Left cardiac atrium (tissue), 4 donors: ENCODE results near the gene CLIC1. TPM values are rescaled to one million over a fixed set of nuclear protein-coding genes. Genes with fewer than 3 reads are reported as not detected.

Source experiments
- ATAC-seq, 2 donors: fragments of 200-7000 bp; cut with Tn5 transposase; one replicate each; pipeline ENCODE4 v1.9.1; 2020; ENCODE audit warnings: mild to moderate bottlenecking in 2 of 2, moderate library complexity in 2 of 2
- DNase-seq: peaks from one replicate; pipeline ENCODE4 v3.0.0-alpha.2; 2020
- intact Hi-C, 2 donors: fragments of 100-400 bp; cut with DNase I; formaldehyde crosslinking; loops; one replicate each; pipeline versions ENCODE4 v1.14.1 to v1.15.1; 2022 to 2023
- total RNA-seq, 2 donors: library from RNA; stranded (reverse); fragmentation: NEBNext Ultra II Directional; extraction: Animal tissue kit (Norgen Biotek cat#: 25700); gene quantifications; one replicate each; pipeline ENCODE4 v1.2.1, GENCODE V29; 2021
- donor health status: DM: no; HTN: yes; CAD: no.
- donor health status: DM: no; HTN: yes; CAD: no; lungs with severe emphysema.
- donor health status: DM: yes; HTN: yes; CAD: no.
- donor health status: Dilated cardiomyopathy.

The CLIC1 gene
- total RNA-seq, 2 donors from 2014 or later, result 151 to 196 TPM

GRCh38 chr6:31728767-31729514 lies 7.4 kb downstream of the CLIC1 start, which contains the start of gene DDAH2:
DDAH2 (minus strand) TSS chr6:31729299; CDS start chr6:31729161, 138 bp downstream.
- intact Hi-C loops, result no loop called here
- DNase-seq, result peak; percentile 41

DNA sequence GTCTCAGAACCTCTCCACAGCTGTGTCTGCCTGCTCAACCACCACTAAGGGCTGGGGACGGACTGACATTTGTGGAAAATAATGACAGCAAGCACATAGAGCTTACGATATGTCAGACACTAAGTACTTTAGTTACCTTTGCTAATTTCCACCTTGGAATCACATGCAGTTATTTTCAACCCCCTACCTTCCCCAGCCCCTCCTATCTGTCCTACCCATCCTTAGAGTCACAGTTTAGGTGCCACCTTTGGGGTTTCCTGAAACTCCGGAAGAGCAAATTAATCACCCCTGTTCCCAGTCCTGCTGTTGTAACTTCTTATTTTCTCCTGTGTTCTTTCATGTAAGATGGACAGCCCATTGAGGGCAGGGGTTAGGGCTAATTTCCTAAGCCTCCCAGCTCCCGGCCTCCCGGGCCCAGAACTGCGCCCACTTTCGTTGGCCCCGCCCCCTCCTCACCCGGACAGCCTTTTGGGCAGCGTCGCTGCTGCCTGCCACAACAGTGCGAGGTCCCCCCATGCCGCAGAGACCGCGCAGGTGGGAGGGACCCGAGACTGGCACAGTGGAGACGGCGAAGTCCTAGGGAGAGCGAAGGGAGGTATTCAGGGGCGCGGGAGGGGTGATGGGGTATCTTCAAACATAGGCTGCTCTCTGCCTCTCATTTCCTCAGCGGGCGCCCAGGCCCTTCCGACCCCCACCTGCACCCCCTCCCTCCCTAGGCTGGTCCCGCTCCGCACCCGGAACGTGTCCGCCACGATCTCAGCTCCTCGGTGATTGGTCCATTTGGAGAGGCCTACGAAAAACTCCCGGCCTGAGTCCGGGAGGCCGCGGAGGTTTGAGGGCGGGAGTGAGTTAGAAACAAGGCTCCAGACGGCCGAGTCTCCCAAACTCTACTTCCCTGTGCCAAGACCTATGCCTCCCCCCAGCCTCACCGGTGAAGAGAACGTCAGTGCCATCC lies 8.3 kb downstream of the CLIC1 start:
- intact Hi-C loops, result no loop called here
- no peak for ATAC-seq

More at GRCh38 chr6:31728767-31729514, 7.4 kb downstream of the CLIC1 start, which contains the start of gene DDAH2:
- ATAC-seq, result peak; percentile 32 to 44

GRCh38 chr6:31727034-31727716 lies 9.2 kb downstream of the CLIC1 start:
- DNase-seq (no peak), ATAC-seq (no peak)
- intact Hi-C loops, result no loop called here

More for the DNA sequence above, 8.3 kb downstream of the CLIC1 start:
- DNase-seq, result peak; percentile 41

- peak in 1 of 2 donors; percentile 6 for ATAC-seq
- DNase-seq, result no peak
- intact Hi-C loops, result no loop called here
Measured at GRCh38 chr6:31725502-31726350, 10.6 kb downstream of the CLIC1 start.

- ATAC-seq (peak in 1 of 2 donors; percentile 2), DNase-seq (peak; percentile 36)
- intact Hi-C loops, result no loop called here
Measured at GRCh38 chr6:31723980-31724691, 12.2 kb downstream of the CLIC1 start.

GRCh38 chr6:31723245-31723979 lies 12.9 kb downstream of the CLIC1 start, which contains the start of gene MPIG6B:
MPIG6B (plus strand) TSS chr6:31723373; CDS start chr6:31723384, 11 bp downstream.
- no peak for DNase-seq
- ATAC-seq, result no peak
- intact Hi-C loops, result no loop called here

DNA sequence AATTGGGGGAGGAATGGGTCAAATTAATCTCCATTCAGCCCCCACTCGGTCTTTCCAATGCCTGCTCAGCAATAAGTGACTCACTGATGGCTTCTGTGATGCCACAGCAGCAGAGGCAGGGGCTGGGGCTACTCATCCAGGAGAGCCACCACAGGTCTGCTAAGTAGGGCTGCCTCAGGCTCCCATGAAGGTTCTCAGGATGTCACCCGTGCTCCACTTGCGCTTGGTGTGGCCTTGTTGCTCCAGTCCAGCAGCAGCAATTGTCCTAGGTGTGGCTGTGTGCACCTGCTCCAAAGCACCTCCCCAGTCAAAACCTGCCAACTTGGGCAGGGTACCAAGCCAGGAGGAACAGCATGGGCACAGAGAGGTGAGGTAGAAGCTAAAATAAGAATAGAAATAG lies 14.2 kb downstream of the CLIC1 start:
- DNase-seq, result no peak
- no peak for ATAC-seq
- intact Hi-C loops, result no loop called here

- ATAC-seq (no peak), DNase-seq (no peak)
- intact Hi-C loops, result no loop called here
Measured at GRCh38 chr6:31721351-31722020, 14.8 kb downstream of the CLIC1 start, which contains the start of gene LY6G6C. LY6G6C (minus strand) TSS chr6:31721746; CDS start chr6:31721679, 67 bp downstream.

DNA sequence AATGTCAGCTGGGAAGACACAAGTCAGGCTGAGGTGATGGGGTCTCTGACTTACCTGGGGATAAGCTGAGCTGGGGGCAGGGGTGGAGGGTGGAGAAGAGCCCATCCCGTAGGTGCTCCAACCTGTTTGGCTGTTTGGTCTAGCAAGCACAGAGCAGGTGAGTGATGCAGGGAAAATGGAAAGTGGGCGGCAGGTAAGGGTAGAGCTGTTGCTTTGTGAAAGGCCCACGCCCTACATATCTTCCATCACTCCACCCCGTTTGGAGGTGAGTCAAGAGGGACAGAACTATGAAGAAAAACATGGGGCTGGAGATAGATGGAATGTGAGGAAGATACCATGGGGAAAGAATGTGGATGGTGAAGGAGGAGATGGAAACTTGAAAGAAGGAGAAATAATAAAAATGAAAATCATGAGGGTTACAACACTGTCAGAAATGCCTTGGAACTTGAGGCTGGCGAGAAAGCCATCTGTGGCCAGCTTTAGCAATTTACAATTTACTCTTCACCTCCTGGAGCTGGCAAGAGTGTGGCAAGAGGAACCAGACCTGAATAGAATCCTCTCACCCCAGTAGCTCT lies 16.0 kb downstream of the CLIC1 start:
- intact Hi-C loops, result no loop called here
- ATAC-seq (no peak), DNase-seq (no peak)

DNA sequence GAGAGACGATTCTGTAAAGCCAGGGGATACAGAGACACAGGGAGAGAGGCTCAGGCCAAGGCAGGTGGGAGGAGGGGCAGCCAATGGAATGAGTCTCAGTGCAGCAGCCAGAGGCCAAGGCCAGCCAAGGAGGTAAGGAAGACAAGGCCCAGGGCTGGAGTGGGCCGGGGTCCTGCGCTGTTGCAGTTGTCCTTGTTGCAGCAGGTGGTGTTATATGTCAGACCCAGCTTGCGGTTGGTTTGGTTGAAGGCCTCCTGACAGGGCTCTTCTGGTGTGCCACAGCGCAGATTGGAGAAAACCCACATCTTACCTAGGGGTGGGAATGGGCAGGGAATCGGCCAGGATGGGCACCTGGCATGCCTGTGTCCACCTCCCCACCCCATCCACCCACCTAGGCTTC lies 17.3 kb downstream of the CLIC1 start:
- no peak for ATAC-seq
- DNase-seq, result no peak
- intact Hi-C loops, result no loop called here

DNA sequence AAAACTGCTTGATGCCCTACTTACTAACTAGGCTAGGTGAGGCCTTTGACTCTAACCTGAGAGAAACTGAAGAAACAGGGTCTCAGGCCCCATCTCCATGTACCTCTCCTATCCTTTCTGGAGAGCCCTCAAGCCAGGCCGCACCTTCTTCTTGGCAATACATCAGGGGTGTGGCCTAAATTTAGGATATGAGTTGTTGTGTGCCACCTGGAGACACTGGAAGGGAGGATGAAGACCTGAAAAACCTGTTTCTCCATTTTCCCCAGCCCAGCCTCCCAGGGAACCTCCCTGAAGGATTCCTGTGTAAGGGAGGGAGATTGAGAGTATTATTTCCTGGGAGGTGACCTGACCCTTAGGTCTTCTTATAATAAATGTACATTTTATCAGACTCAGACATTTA lies 18.1 kb downstream of the CLIC1 start:
- DNase-seq (no peak), ATAC-seq (no peak)
- intact Hi-C loops, result no loop called here

DNA sequence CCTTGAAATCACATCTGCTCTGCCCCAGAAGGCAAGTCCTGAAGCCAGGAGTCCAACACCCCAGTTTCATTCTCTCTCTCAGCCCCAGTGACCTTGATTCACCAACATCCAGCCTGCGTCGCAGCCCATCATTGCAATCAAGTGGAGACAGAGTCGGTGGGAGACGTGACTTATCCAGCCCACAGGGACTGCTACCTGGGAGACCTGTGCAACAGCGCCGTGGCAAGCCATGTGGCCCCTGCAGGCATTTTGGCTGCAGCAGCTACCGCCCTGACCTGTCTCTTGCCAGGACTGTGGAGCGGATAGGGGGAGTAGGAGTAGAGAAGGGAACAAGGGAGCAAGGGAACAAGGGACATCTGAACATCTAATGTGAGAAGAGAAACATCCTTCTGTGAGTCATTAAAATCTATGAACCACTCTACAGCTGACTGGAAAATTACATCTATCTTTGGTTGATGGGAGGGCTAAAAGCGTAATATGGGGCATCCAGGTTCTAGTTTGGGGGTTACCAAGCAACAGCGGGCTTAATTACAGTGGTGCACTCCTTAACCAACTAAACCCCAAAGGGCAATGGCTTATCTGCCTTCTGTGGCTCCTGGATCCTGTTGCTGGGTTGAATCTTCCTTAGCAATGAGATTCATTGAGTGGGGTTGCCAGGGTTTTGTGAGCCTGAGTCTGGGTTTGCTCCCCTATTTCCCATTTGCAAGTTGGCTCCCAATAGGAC lies 18.7 kb downstream of the CLIC1 start:
- DNase-seq (no peak), ATAC-seq (no peak)
- intact Hi-C loops, result no loop called here

DNA sequence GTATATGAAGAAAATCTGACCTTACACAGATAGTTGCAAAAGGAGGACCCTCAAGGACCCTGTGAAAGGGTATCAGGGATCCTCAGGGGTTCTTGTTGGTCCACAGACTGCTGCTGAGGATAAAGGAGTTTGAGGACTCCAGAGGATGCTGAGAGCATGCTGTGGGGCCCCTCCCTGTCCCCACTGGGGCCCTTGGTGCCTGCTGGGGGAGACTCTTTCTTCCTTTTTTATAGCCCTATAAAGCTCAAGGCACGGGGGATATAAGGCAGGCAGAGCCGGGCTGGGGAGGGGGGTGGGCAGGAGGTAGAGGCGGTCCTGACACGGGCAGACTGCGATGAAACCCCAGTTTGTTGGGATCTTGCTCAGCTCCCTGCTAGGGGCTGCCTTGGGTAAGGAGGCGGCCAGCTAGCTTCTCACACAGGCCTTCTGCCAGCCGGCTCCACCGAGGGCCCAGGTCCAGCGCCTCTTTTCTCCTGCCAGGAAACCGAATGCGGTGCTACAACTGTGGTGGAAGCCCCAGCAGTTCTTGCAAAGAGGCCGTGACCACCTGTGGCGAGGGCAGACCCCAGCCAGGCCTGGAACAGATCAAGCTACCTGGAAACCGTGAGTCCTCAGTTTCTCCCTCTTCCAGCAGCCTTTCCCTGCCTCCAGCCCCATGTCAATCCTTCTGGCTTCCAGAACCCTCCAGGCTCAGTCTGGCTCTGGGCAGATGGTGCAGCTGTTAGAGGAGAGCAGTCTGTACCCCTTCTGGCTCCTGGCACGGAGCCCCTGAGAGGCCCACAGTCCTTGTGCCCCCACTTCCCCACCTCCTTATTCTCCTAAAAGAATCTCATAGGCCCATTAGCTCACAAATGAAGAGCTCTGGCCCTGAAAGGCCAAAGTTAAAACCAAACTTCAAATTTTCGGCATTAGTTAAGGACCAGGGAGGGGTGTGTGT lies 21.0 kb downstream of the CLIC1 start, which contains the start of gene LY6G6D:
TSS of gene LY6G6D (plus strand) at position 327 of the 937 bp plus-strand sequence. CDS start at position 335, 8 bp downstream.
- intact Hi-C loops, result no loop called here
- ATAC-seq, result no peak
- no peak for DNase-seq

GRCh38 chr6:31713991-31714684 lies 22.2 kb downstream of the CLIC1 start:
- ATAC-seq (no peak), DNase-seq (no peak)
- intact Hi-C loops, result no loop called here
